ENCODE measurements around the gene PSPC1.
"Not testable (repeated sequence)": the region's sequence is repeated elsewhere in the genome, so short reads cannot be mapped to it uniquely, and the experiment has no call there.

Gene PSPC1, protein sequence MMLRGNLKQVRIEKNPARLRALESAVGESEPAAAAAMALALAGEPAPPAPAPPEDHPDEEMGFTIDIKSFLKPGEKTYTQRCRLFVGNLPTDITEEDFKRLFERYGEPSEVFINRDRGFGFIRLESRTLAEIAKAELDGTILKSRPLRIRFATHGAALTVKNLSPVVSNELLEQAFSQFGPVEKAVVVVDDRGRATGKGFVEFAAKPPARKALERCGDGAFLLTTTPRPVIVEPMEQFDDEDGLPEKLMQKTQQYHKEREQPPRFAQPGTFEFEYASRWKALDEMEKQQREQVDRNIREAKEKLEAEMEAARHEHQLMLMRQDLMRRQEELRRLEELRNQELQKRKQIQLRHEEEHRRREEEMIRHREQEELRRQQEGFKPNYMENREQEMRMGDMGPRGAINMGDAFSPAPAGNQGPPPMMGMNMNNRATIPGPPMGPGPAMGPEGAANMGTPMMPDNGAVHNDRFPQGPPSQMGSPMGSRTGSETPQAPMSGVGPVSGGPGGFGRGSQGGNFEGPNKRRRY

DNA sequence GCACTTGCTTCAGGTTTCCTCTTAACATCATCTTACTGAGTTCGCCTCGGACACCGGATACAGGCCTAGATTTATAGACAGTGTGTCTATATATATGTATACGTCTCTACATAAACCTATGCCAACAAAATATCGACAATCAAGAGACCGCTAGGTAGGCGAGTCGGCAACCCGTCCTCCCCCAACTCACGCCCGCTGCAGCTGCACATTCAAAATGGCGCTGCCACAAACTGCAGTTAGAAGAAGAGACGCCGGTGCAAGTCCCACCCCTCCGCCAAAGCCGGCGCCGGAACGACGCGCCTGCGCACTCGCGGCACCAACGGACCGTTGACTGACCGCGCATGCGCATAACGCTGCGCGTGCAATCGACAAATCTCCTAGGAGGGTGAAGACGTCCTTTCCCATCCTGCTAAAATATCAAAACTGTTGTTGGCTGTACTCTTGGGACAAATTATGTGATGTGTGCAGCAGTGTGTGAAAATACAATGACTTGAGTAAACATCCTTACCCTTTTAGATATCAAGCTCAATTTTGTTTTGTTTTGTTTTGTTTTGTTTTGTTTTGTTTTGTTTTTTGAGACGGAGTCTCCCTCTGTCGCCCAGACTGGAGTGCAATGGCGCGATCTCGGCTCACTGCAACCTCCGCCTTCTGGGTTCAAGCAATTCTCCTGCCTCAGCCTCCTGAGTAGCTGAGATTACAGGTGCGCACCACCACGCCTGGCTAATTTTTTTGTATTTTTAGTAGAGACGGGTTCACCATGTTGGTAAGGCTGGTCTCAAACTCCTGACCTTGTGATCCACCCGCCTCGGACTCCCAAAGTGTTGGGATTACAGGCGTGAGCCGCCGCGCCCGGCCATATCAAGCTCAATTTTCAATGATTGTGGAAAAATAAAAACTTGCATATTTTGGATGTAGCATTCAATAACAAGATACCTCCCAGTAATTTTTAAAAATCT, at the start of gene PSPC1:
TSS of gene PSPC1 (minus strand) at position 219 of the 956 bp plus-strand sequence. CDS start at position 31, 188 bp downstream.
- peak; percentile 94 for DNase-seq

DNA sequence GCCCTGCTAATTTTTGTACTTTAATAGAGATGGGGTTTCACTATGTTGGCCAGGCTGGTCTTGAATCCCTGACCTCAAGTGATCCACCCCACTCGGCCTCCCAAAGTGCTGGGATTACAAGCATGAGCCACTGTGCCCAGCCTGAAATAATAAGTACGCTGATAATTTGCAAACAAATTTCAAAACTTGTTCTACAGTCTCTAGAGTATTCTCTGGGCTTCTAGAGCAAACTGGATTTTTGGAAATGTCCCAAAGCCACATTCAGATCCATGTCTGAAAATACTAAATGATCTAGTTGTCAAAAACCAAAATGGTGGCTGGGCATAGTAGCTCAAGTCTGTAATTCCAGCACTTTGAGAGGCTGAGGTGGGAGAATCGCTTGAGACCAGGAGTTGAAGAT, 39.9 kb upstream of the PSPC1 start:
- DNase-seq = no peak

DNA sequence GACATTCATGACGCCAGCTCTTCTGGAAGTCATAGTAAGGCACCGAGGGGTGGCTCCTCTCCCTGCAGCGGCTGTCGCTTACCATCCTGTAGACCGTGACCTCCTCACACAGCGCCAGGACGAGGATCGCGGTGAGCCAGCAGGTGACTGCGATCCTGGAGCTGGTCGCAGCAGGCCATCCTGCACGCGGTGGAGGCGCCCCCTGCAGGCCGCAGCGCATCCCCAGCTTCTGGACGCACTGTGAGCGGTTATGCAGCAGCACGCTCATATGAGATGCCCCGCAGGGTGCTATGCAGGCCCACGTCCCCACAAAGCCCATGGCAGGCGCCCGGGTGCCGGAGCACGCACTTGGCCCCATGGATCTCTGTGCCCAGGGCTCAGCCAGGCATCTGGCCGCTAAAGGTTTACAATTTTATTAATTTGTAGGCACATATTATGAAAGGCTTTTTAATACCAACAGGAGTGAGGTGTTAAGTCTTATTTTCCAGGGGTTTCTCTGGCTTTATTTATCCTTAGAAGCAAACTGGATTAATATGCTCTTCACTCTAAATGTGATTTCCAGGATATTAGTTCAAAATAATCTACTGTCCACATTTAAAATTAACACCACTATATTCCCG, 35.6 kb upstream of the PSPC1 start:
- no peak for DNase-seq

DNA sequence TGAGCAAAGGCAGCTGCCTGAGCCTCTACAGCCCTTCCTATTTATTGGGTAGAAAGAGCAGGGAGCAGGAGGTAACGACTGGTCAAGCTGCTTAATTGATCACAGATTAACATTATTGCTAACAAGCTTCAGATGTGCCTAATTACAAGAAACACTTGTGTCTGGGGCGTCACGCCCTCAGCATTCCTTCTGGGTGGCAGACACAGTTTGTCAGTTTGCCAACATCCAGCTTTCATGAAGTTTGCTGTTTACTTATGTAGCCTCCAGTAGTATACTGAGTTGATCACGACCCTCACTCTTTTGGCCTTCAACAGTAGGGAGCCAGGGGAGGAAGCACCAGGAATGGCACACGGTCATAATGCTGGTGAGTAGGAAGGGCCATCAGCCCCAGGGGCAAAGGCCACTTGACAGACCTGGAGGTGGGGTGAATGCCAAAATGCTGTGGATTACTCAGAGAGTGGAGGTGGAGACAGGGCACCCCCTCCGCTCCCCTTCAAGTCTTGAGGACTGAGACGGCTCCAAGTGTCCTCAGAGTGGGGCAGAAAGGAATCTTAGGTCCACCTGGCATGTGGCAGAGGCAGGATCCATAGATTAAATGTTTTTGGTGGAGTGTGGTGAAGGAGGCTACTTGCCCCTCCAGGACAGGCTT, 34.9 kb upstream of the PSPC1 start:
- DNase-seq = no peak

DNA sequence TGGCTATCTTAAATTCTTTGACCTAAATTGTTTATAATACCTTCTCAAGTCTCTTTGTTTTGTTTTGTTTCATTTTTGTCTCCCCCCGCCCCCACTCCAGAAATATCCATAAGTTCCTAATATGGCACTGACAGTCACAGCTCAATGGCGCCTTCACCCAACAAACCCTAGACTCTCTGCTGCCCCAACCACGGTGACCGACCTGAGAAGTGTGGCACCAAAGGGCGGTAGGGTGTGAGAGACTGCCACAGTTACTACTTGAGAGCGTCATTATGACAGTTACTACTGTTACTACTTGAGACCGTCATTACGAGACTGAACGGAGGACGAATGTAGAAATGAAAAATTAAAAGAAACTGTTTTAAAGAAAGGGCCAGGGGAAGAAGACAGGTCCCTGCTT, 34.4 kb upstream of the PSPC1 start:
- DNase-seq = no peak

DNA sequence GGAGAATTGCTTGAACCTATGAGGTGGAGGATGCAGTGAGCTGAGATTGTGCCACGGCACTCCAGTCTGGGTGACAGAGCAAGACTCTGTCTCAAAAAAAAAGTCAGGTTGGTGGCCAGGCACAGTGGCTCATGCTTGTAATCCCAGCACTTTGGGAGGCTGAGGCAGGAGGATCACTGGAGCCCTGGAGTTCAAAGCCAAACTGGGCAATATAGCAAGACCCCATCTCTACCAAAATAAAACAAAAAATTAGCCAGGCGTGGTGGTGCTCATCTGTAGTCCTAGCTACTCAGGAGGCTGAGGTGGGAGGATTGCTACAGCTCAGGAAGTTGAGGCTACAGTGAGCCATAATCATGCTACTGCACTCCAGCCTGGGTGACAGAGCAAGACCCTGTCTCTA, 33.1 kb upstream of the PSPC1 start:
- DNase-seq = not testable (repeated sequence)

DNA sequence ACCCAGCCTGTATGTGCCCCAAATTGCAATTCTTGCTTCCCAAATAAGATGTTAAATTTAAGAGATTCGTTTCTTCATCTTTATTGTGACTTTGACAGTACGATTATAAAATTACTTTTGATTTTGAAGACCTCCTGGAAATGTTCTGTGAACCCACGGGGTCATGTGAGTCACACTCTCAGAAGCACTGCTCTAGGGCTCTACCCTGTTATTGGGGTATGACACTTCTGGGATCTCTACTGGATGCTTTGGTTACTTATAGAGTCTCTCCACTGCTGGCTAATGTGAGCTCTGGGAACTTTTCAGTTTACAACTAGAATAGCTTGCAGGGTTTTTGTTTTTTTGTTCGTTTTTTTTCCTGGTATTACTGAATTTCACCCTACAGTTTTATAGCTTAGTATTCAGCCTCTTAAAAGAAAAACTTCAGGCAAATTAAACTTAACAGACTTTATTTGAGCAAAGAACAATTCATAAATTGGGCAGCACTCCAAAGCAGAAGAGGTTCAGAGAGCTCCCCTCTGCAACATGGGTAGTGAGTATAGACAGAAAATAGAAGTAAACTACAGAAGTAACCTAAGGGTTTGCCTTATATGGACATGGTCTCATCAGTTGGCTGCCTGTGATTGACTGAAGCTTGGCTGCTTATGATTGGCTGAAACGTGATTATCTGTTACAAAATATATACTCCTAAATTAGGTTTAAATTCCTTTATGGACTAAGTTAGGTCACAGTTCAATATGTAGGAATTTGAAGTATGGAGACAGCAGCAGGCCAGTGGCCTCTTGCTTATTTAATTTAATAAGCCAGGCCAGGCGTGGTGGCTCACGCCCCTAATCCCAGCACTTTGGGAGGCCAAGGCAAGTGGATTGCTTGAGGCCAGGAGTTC, 28.5 kb upstream of the PSPC1 start:
- DNase-seq = no peak

DNA sequence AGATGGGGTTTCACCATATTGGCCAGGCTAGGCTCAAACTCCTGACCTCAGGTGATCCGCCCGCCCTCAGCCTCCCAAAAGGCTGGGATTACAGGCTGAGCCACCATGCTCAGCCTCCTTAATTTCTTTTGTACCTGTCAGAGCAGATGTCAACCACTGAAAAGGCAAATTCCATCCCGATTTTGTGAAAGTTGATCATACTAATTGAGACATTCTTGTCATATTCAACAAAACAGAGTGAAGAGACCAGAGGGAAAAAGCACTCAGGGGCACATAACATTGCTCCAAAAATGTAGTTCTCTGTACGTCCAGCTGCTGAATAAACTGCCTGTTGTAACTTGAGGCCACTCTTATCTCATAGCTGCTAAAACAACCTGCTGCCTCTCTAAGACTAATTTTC, 27.4 kb upstream of the PSPC1 start:
- no peak for DNase-seq

DNA sequence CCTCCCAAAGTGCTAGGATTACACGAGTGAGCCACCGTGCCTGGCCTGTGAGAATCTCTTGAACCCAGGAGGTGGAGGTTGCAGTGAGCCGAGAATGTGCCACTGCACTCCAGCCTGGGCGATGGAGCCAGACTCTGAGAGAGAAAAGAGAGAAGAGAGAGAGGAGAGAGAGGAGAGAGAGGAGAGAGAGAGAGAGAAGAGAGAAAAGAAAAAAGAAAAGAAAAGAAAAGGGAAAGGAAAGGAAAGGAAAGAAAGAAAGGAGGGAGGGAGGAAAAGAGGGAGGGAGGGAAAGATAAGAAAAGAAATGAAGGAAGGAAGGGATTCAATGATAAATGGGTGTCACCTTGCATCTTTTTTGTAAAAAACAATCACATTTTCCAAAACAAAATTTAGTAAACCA, 23.0 kb upstream of the PSPC1 start:
- no peak for DNase-seq

DNA sequence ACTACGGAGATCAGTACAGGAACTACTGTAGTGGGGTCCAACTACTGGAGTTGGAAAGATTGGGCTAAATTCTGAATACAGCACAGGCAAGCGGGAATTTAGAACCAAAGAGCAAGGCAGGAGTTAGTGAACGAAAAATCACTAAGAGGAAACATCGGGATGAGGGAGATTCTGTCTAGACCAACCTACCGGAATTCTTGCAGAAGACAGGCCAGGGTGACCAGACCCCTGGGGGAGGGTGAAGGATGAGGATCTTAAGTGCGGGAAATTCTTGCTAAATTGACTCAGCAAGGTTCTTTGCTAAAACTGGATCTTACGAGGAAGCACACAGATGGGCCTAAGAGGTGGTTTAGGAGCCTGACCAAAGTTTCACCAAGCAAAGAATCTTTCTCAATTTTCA, 13.2 kb upstream of the PSPC1 start:
- no peak for DNase-seq

DNA sequence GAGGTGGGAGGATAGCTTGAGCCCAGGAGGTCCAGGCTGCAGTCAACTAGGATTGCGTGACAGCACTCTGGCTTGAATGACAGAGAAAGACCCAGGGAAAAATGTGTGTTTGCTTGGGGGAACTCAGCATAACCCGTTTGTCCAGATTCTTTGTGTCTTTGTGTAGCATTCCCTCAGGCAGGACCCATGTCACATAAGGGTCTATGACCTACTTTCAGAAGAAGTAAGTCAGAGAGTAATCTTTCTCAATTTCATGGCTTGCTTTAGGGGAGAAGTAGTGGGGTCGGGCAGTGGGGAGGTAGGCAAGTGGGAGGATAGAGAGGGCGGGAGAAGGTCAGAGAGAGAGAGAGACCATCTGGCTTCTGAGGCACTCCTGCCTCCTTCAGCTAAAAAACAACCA, 11.9 kb upstream of the PSPC1 start:
- DNase-seq = no peak

DNA sequence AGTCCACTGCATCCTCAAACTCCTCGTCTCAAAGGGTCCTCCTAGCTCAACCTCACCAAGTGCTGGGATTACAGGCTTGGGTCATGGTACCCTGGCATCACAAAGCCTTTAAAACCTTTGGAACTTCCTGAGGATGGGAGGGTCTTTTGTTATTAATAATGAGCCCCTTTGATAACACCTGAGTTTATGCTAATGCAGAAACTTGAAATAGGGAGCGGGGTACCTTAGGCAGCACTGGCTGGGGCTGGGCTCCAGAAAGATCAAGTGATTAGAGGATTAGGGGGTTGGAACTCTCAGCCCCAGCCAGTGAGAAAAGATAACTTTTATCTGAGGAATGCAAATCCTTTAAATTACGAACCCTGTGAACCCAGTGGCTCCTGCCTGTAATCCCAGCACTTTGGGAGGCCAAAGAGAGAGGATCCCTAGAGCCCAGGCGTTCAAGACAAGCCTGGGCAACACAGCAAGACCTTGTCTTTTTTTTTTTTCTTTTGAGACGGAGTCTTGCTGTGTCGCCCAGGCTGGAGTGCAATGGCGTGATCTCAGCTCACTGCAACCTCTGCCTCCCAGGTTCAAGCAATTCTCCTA, 9.3 kb upstream of the PSPC1 start:
- no peak for DNase-seq

DNA sequence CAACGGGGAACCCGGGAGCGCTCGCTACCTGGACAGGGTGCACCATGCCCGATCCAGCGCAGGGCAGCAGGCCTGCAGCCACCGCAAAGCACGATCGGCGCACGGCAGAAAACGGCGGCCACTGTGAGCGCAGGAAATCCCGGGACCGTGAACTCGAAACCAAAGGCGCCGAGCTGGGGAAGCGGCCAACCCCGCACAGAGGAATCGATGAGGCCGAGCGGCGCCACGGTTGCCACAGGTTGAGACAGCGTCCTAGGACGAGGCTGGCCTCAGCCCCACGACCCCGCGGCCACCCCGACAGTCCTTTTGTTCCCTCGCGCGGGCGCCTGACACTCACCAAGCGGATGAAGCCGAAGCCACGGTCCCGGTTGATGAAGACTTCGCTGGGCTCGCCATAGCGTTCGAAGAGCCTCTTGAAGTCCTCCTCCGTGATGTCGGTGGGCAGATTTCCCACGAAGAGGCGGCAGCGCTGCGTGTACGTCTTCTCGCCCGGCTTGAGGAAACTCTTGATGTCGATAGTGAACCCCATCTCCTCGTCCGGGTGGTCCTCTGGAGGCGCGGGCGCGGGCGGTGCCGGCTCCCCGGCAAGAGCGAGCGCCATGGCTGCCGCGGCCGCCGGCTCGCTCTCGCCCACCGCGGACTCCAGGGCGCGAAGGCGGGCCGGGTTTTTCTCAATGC, 557 bp downstream of the PSPC1 start:
- DNase-seq = peak; percentile 49

DNA sequence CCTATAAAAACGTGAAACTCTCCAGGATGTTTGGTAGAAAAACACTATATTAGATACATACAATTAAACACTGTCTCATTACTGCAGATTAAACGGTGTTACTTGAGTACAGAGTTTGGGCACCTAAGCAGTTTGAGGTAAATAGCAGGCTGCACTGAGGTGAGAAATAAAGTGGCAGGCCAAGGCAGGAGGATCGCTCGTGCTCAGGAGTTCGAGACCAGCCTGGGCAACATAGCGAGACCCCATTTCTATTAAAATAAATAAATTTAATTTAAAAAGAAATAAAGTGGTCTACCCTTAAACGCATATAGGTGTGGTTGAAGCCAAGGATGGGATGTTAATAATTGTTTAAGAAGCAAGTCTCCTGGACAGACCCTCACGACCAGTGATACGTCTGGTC, 1.2 kb downstream of the PSPC1 start:
- no peak for DNase-seq

DNA sequence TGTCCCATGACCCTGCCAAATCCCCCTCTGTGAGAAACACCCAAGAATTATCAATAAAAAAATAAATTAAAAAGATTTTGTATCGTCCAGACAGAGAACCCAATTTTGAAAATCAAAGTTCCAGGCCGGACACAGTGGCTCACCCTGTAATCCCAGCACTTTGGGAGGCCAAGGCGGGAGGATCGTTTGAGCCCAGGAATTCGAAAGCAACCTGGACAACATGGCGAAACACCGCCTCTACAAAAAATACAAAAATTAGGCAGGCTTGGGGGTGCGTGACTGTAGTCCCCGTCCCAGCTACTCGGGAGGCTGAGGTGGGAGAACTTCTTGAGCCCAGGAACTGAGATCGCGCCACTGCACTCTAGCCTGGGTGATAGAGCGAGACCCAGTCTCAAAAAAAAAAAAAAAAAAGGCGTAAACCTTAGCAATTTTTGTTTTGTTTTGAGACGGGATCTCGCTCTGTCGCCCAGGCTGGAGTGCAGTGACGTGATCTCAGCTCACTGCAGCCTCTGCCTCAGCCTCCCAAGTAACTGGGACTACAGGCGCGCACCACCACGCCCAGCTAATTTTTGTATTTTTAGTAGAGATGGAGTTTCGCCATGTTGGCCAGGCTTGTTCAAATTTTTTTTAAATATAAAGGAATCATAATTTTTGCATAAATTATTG, 1.9 kb downstream of the PSPC1 start:
- not testable (repeated sequence) for DNase-seq

DNA sequence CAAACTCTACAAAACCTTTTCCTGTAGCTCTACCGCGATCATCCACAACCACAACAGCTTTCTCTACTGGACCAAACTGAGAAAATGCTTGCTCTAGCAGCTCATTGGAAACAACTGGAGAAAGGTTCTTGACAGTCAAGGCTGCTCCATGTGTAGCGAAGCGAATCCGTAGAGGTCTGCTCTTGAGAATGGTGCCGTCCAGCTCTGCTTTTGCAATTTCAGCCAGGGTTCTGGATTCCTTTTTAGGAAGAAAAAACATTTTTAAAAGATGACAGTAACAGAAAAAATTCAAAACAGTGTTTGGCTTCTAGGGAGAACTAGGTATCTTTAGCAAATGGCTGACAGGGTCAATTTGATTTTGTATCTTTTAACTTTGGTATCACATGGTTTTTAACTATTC, 10.4 kb downstream of the PSPC1 start:
- DNase-seq = no peak

DNA sequence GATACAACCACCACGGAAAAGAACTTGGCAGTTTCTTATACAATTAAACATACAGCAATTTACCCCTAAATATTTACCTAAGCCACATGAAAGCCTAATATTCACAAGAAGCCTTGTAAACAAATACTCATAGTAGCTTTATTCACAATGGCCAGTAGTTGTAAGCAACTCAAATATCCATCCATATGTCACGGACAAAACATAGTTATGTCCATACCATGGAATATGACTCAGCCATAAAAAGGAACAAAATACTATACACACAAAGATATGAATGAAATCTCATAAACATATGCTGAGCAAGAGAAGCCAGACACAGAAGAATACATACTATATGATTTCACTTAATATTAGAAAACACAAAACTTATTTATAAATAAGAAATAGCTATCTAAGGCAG, 12.9 kb downstream of the PSPC1 start:
- DNase-seq = no peak

DNA sequence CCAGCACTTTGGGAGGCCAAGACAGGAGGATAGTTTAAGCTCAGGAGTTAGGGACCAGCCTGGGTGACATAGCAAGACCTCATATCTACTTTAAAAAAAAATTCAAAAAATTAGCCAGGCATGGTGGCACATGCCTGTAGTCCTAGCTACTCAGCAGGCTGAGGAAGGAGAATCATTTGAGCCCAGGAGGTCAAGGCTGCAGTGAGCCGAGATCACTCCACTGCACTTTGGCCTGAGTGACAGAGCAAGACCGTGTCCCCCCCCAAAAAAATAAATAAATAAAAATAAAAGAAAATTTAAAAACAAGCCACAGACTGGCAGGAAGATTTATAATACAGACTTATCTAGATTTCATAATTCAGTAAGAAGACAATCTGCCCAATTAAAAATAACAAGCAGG, 14.8 kb downstream of the PSPC1 start:
- no peak for DNase-seq

DNA sequence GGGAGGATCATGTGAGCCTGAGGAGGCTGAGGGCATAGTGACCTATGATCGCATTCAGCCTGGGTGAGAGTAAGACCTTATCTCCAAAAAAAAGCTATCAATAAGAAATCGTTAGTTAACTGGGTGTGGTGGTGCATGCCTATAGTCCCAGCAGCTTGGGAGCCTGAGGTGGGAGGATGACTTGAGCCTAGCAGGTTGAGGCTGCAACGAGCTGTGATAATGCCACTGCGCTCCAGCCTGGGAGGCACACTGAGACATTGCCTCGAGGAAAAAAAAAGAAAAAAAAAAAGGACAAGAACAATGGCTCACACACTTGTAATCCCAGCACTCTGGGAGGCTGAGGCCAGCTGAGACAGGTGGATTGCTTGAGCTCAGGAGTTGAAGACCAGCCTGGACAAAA, 16.2 kb downstream of the PSPC1 start:
- no peak for DNase-seq

DNA sequence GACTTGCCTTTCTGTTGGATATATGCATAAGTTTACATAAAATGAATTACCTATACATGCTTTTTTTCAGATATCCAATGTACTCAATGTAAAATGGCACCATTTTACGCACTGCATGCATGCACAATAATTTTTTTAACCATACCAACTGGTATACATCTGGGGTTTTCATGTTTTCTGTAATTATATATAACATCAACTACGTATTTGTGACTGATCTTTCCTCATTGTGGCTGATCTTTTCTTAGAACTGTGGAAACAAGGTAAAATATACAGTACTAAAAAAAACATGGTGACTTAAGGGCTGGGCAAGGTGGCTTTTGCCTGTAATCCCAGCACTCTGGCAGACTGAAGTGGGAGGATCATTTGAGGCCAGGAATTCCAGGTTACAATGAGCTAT, 18.5 kb downstream of the PSPC1 start:
- DNase-seq = no peak

All from RPMI8226 (cell line).